ENCODE results near the gene DCXR. TPM values are rescaled to one million over a fixed set of nuclear protein-coding genes. Genes with fewer than 3 reads are reported as not detected.

The DCXR gene
- polyA plus RNA-seq, 1 donor from 2014 or later: 88.3 TPM

DNA sequence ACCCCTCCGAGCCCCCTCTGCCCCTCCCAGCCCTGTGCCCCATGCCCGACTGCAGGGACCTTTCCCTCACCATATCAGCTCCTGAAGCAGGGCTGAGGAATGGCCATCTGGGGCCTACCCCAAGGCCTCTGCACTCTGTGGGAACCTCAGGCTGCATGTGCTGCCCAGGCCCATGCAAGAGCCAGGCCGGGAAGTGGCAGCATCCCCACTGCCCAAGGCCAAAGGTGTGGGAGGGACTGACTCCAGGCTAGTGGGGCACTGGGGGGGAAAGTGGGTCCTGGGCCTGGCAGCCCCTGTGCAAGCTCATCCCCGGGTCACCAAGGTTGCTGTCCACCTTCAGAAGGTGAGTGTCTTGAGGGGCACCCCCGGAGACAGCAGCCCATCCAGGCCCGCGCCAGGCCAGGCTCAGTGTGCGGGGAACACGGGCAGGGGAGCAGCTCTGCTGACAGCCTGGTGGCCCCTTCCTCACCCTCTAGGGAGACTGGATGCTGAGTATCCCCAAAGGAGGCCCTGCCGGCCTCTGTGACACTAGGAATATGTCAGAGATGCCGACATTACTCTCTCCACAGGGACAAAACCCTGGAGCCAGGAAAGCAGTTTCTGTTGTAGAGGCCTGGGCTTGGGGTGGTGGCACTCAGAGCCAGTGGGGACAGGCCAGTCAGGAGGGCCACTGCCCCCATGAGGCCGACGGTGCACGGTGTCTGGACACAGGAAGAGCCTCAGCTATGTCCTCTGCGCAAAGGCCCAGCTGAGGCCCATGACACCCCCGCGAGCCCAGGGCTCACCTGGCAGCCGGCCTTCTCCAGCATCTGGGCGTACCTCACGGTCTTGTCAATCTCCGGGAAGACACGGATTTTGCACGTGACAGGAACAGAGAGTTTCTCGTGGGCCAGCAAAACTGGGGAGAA lies 24.8 kb upstream of the DCXR start:
- Mint-ChIP-seq H3K27me3 (no peaks in the 10 kb centered on the region), H3K27ac (no peak overlapping the region), H3K9me3 (no peaks in the 10 kb centered on the region), H3K4me3 (no peak overlapping the region), H3K4me1 (peaks cover 0 to 10% (median 0%) of the 10 kb centered on the region in 3 donors), H3K36me3 (no peaks in the 10 kb centered on the region)

DNA sequence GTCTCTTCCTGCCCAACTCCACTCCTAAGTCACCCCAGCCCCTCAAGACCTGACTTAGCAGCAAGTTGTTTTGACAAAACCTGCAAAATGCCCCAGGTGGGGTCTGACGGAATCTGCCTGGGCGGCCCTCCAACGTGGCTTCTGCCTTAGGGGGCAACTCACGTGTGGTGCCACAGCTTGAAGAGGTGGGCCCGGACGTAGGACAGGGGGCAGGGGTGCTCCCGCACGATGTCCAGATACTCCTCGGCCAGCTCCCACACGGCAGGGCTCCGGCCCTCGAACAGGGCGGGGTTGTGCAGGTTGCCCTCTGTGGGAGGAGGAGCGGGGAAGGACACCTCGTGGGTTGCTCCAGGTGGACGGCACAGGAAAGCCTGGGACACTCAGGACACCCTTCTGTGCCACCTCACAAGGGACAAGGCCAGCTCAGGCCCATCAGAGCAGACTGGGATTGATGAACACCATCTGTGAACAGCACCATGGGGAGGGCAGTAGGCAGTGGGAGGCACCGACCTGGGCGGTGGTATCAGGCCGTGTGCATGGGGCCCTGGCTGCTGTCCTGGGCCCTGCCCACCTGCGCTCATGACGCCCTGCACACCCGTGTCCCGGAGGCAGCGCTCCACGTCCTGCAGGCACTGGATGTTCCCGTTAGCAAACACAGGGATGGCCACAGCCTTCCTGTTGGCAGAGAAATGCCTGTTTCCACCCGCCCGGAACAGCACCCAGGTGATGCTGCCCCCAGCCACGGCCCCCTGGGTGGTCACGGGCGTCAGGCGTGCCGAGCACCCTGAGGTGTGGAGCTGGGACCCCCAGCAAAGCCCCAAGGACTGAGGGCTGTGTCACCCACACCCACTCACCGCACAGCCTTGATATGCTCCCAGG lies 23.8 kb upstream of the DCXR start:
- no peak overlapping the region for H3K4me3 Mint-ChIP-seq
- H3K27me3 Mint-ChIP-seq: no peaks in the 10 kb centered on the region
- H3K4me1 Mint-ChIP-seq: peaks cover 0 to 6% (median 0%) of the 10 kb centered on the region in 3 donors
- no peak overlapping the region for H3K27ac Mint-ChIP-seq
- H3K9me3 Mint-ChIP-seq: no peaks in the 10 kb centered on the region
- H3K36me3 Mint-ChIP-seq: no peaks in the 10 kb centered on the region

DNA sequence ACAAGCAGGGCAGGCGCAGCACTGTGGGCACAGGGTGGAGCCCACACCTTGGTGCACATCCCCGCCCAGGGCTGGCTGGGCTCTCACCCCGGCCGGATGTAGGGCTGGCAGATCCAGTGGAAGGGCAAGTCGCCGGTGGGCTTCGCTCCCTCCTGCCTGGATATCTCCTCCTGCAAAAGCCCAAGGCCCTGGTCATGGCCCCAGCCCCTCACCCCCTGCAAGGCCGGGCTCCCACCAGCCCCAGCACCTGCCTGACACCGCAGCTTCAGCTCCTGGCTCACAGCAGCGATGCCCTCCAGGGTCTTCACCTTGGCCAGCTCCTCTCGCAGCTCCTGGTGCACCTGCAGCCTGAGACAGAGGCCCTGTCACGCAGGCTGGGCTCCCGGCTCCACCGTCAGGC lies 23.1 kb upstream of the DCXR start:
- Mint-ChIP-seq H3K9me3 (no peaks in the 10 kb centered on the region), H3K36me3 (no peaks in the 10 kb centered on the region)

DNA sequence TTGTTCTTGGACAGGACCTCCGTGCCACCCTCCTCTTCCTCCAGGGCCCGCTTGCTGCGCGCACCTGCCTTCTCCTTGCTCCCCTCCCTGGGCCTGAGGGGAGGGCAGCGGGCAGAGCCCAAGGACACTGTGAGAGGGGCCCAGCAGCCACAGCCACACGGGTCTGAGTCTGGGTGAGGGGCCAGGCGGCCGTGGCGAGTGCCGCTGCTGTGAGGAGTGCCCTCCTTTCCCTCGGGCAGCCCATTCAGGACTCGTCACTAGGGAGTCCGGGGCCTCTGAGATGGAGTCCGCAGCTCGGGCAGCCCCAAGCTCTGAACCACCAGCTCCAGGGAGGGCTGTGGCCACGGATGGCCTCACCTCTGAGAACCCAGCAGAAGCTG lies 22.5 kb upstream of the DCXR start:
- Mint-ChIP-seq H3K9me3 (no peaks in the 10 kb centered on the region), H3K27me3 (no peaks in the 10 kb centered on the region), H3K27ac (peak overlapping the region in 1 of 3 donors; percentile 10), H3K4me1 (peaks cover 0 to 4% (median 0%) of the 10 kb centered on the region in 3 donors), H3K4me3 (peak overlapping the region in 1 of 4 donors; percentile 32), H3K36me3 (no peaks in the 10 kb centered on the region)

More for the DNA sequence above, 23.1 kb upstream of the DCXR start:
- peaks cover 0 to 4% (median 0%) of the 10 kb centered on the region in 3 donors for H3K4me1 Mint-ChIP-seq
- H3K4me3 Mint-ChIP-seq: no peak overlapping the region
- H3K27ac Mint-ChIP-seq: no peak overlapping the region
- H3K27me3 Mint-ChIP-seq: no peaks in the 10 kb centered on the region

DNA sequence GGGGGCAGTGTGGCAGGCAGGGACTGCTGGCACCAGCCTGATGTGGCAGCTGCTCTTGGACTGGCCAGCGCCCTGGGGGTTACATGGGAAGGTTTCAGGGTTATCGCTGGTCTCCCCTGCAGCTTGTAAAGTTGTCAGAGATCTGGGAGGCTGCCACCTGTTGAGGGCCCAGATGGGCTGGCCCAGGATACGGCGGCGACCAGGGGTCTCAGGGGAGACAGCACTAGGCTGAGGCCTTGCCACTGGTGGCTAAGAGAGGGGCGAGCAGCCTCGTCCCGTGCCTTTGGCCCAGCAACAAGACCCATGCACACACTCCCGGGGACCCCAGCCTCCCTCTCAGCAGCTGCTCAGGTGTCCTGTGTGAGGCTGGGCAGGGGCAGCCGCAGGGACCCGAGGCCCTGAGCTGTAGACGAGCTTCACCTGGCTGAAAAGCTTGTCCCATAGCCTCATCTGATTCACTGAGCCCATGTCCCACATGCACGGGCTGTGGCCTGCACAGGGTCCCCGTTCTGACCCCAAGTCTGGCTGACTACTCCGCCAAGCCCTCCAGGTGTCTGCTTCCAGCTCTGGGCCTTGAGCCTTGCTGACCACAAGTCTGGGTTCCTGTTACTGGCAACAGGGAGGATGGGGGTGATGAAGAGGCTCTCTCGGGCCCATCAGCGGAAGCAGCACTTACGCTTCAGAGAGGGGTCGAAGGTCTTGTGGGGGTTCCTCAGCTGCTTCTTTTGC lies 21.9 kb upstream of the DCXR start:
- Mint-ChIP-seq H3K9me3 (no peaks in the 10 kb centered on the region), H3K4me1 (peaks cover 0 to 4% (median 1%) of the 10 kb centered on the region in 3 donors), H3K27me3 (no peaks in the 10 kb centered on the region), H3K36me3 (no peaks in the 10 kb centered on the region), H3K27ac (no peak overlapping the region), H3K4me3 (no peak overlapping the region)

DNA sequence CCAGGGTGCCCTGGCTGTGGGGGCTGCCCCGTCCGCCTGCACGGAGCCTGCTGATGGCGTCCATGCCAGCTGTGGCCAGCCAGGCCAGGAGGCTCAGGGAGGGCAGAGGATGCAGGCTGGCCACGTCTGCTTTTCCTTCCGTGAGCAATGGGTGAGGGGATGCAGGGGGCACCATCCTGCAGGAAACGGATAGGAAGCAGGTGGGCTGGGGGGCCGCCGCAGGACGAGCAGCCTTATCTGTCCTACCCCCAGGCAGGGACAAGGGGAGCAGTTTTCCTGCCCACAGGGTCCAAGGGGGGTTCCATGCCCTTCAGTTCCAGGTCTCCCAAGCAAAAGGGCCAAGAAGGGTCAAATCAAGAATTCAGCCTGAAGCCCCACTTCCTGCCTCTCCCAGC lies 21.4 kb upstream of the DCXR start:
- no peaks in the 10 kb centered on the region for H3K27me3 Mint-ChIP-seq
- no peaks in the 10 kb centered on the region for H3K9me3 Mint-ChIP-seq
- H3K4me1 Mint-ChIP-seq: peaks cover 0 to 1% (median 0%) of the 10 kb centered on the region in 3 donors
- H3K27ac Mint-ChIP-seq: no peak overlapping the region
- no peak overlapping the region for H3K4me3 Mint-ChIP-seq
- no peaks in the 10 kb centered on the region for H3K36me3 Mint-ChIP-seq

DNA sequence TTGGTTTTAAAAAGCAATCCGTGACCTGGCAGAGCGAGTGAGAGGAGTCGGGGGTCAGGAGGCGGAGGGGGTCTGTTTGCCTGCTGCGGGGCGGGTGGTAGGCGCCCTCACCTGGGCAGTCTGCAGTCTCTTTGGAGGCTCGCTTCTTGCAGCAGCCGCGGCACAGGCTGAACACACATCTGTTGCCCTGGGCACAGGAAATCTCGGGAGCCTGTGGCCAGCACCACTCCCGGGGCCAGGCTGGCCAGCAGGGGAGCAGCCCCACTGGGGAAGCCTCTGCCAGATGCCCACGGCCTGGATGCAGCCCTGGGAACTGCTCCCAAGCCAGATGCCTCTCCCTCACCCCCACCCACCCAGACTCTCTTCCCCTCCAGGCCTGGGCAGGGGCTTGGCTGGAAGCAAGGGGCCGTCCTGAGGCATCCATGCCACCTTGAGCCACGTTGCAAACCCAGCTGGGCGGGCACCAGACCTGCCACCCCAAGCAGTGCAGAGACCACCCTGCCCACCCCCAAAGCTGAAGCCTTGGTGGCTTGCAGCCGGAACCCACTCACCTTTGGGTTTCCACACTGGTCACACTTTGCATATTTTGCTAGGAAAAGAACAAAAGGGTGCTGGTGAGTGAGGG lies 20.8 kb upstream of the DCXR start:
- Mint-ChIP-seq H3K4me3 (peak overlapping the region in 1 of 4 donors; percentile 57), H3K27me3 (no peaks in the 10 kb centered on the region), H3K4me1 (peaks cover 0 to 1% (median 0%) of the 10 kb centered on the region in 3 donors), H3K36me3 (no peaks in the 10 kb centered on the region), H3K9me3 (no peaks in the 10 kb centered on the region), H3K27ac (no peak overlapping the region)

DNA sequence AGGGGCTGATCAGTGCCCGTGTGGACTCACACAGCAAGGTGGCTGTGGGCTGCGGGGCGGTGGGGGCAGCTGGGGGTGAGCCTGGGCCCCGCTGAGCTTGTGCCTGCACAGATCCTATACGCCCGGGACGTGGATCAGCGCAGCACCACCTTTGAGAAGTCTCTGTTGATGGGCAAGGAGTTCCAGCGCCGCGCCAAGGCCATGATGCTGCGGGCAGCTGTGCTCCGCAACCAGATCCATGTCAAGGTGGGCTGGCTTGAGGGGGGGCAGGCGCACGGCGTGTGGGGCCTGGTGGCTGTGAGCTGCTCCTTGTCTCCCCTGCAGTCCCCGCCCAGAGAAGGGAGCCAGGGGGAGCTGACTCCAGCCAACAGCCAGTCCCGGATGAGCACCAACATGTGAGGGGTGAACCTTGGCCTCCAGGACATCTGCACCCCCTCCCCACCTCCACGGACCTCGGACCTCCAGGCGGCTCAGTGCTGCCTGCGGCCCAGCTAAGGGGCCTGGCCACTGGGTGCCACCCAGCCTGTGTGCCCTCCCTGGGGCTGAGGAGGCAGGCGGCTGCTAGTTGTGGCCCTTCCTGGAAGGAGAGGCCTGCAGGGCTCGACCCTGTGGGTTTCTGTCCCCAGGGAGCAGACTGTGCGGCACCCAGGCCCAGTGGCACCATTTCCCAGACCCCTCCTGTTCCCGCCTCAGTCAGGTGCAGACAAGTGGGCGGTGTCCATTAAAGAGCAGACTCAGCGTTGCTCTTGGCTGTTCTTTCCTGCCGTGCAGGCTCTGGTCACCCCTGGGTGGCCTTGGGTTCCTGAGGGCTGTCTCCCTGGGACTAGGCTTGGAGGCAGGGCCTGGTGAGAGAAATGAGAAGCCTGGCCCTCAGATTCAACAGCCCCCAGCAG lies 19.5 kb upstream of the DCXR start:
- Mint-ChIP-seq H3K27me3 (no peaks in the 10 kb centered on the region), H3K27ac (no peak overlapping the region), H3K36me3 (no peaks in the 10 kb centered on the region), H3K4me3 (no peak overlapping the region), H3K4me1 (peaks cover 0 to 5% (median 0%) of the 10 kb centered on the region in 3 donors), H3K9me3 (no peaks in the 10 kb centered on the region)

DNA sequence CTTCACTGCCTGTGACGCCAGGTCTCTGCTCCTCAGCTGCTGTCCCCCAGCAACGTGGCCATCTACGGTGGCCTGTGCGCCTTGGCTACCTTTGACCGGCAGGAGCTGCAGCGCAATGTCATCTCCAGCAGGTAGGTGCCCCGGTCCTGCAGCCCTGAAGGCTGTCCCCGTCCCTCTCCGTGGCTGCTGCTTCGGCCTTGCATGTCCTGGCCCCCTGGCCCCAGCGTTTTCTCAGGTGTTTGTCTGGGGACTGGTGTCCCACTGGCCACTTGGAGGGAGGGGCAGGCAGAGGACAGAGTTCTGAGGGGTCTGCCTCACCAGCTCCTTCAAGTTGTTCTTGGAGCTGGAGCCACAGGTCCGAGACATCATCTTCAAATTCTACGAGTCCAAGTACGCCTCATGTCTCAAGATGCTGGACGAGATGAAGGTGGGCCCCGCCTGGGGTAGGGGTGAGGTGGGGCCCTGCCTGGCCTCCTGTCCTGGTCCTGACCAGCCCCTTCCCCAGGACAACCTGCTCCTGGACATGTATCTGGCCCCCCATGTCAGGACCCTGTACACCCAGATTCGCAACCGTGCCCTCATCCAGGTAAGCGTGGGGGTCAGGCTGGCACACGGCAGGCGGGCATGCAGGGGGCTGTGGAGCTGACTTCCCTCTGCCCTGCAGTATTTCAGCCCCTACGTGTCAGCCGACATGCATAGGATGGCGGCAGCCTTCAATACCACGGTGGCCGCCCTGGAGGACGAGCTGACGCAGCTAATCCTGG lies 18.6 kb upstream of the DCXR start:
- Mint-ChIP-seq H3K27me3 (no peaks in the 10 kb centered on the region), H3K9me3 (no peaks in the 10 kb centered on the region), H3K36me3 (no peaks in the 10 kb centered on the region), H3K4me3 (peak overlapping the region in 1 of 4 donors; percentile 17), H3K27ac (no peak overlapping the region), H3K4me1 (peaks cover 0 to 5% (median 0%) of the 10 kb centered on the region in 3 donors)

DNA sequence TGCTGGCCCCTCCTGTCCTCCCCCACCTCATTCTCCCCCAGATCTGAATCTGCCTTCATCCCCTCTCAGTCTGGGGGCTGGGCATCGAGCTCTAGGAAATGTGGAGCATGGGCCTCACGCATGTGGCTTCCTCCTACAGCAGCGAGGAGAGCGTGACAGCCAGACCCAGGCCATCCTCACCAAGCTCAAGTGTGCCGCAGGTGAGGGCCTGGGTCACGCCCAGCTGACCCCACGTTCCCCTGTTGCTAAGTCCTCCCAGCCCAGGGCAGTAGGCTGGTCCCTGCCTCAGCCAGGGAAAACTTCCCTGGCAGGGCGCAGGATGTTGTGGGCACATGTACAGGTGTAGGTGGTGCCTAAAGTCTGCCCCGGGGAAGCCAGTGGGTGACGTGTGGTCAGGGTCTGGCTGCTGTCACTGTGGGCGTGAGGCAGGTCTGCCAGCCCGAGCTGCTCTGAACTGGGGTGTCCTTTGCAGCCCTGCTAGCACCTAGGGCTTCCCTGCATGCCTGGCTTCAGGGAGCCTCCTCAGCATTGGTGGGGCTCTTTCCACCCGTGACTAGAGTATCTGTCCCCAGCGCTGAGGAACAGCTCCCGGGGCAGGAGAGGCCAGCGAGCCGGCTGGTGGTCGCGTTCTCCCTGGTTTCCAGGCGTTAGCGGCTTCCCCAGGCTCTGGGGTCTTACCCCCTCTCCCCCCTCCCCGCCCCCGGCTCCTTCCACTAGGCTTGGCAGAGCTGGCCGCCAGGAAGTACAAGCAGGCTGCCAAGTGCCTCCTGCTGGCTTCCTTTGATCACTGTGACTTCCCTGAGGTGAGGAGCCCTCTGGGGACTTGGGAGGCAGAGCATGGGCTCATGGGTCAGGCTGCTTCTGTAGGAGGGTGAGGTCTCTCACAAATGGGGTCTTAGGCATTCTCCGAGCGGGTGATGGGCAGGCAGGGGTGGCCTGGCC lies 17.8 kb upstream of the DCXR start:
- no peaks in the 10 kb centered on the region for H3K27me3 Mint-ChIP-seq
- H3K36me3 Mint-ChIP-seq: no peaks in the 10 kb centered on the region
- no peaks in the 10 kb centered on the region for H3K9me3 Mint-ChIP-seq
- peak overlapping the region in 1 of 4 donors; percentile 29 for H3K4me3 Mint-ChIP-seq
- no peak overlapping the region for H3K27ac Mint-ChIP-seq
- H3K4me1 Mint-ChIP-seq: peaks cover 0 to 5% (median 3%) of the 10 kb centered on the region in 3 donors

DNA sequence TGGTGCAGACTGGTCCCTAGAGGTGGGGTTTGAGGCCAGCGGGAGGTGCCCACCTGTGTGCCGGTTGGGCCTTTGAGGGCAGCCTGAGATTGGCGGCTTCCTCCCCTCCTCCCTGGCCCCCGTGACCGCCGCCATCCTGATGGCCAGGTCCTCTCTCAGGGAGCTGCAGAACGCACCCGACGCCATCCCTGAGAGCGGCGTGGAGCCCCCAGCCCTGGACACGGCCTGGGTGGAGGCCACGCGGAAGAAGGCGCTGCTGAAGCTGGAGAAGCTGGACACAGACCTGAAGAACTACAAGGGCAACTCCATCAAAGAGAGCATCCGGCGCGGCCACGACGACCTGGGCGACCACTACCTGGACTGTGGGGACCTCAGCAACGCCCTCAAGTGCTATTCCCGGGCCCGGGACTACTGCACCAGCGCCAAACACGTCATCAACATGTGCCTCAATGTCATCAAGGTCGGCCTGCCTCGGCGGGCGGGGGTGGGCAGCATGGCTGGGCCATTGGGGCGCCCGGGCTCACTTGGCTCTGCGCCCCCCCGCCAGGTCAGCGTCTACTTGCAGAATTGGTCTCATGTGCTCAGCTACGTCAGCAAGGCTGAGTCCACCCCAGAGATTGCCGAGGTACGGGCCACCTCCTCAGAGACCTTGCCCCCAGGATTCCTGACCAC lies 17.0 kb upstream of the DCXR start:
- Mint-ChIP-seq H3K27me3 (no peaks in the 10 kb centered on the region), H3K9me3 (no peaks in the 10 kb centered on the region), H3K27ac (no peak overlapping the region), H3K4me3 (peak overlapping the region in 2 of 4 donors; percentile 54 to 75), H3K36me3 (no peaks in the 10 kb centered on the region), H3K4me1 (peaks cover 0 to 5% (median 3%) of the 10 kb centered on the region in 3 donors)
